Measurements from ENCODE around the gene RGL2. TPM values are rescaled to one million over a fixed set of nuclear protein-coding genes. Genes with fewer than 3 reads are reported as not detected.

RGL2 gene
- total RNA-seq, 1 donor from 2014 or later, result 43.3 TPM

GRCh38 chr6:33317669-33318425 is 19.1 kb upstream of the RGL2 start, which contains the start of gene ZBTB22:
Gene ZBTB22 (minus strand): TSS chr6:33317744. CDS start chr6:33316916, 828 bp downstream.
- intact Hi-C loops (cut with micrococcal nuclease), result loop anchor here (1.0 to 10.0 kb wide), 6 partner anchors 27 to 463 kb away; partner anchors contain the start of genes CUTA, KIFC1, PSMB9 and TAP1

DNA sequence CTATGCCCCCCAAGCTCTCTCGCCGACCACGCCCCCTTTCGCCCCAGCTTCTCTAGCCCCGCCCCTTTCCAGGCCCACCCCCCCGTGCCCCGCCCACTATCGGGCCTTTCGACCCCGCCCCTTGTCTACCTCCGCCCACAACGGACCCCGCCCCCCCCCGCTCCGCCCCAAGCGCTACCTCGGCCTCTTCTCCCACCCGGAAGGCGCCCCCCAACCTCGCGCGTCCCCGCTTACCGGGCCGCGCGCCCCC is 18.6 kb upstream of the RGL2 start:
- intact Hi-C loops (cut with micrococcal nuclease), result loop anchor here (1.0 to 10.0 kb wide), 6 partner anchors 28 to 463 kb away; partner anchors contain the start of genes CUTA, KIFC1, PSMB9 and TAP1

GRCh38 chr6:33316603-33317418 is 18.1 kb upstream of the RGL2 start:
- intact Hi-C loops (cut with micrococcal nuclease), result loop anchor here (1.0 to 10.0 kb wide), 6 partner anchors 28 to 462 kb away; partner anchors contain the start of genes CUTA, KIFC1, PSMB9 and TAP1

DNA sequence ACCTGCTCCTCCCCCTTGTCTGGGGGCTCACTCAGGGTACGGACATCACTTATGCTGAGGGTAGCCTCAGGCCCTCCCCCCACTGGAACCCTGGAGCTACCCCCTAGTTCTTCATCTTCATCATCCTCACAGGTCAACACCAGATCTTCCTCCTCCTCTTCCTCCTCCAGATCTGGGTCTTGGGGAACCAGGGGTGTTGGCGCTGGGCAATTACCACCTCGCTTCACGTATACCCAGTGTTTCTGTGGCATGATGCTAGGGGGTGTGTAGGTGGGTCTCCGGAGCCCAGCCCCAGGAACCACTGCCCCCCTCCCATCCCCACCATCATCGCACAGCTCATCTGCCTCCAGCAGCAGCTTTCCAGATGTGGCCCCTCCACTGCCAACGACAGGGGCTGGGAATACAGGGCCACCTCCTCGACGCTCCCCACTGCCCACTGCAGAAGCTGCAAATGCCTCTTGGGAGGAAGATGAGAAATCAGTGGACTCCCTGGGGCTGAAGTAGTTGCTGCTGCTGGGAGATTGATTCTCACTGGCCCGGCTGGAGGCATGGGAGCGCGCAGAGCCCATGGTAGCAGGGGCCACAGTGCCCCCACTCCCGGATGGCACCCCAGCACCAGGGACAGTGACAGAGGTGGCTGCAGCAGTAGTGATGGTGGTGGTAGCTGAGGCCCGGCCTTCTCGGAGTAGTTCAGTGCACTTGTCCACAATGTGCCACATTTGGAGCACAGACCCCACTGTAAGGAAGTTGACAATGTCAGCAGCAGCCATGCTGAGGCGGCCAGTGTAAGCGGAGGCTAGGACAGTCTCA is 17.3 kb upstream of the RGL2 start:
- intact Hi-C loops (cut with micrococcal nuclease), result loop anchor here (10.0 kb wide), 2 partner anchors 259 to 461 kb away; partner anchors contain the start of genes PSMB9 and TAP1

DNA sequence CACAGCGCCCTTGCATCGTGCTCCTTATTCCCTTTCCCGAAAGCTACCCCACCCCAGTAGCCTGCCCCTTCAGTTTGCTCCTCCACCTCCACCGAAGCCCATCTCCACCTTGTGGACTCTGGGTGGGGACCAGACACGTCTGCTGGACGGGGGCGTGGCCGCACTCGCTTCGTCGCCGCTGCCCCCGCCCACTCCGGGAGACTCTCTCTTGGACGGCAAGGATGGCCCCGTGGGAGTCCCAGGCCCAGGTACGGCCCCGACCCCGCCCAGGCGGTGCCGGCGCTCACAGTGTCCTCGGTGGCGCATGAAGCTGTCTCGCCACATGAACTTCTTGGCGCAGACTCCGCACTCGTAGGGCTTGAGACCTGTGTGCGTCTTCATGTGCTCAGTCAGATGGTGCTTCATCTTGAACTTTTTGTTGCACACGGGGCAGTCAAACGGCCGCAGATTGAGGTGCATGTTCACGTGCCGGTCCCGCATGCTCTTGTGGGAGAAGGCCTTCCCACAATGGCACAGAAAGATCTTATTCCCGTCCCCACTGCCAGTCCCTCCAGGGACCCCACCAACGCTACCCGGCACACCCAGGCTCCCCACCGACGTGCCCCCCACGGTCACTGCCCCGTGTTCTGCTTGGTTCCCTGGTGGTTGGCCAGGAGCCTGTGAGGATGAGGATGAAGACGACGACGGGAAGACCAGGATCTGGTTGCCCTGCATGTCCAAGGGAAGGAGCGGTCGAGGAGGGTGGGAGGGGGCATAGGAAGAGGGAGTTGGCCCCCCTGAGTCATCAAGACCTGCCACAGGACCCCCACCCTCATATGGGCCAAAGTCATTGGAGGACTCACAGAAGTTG is 16.4 kb upstream of the RGL2 start:
- intact Hi-C loops (cut with micrococcal nuclease), result loop anchor here (1.0 to 10.0 kb wide), 6 partner anchors 8 to 460 kb away; partner anchors contain the start of genes HSD17B8, PSMB9, RXRB and SLC39A7

GRCh38 chr6:33314515-33314942 is 15.8 kb upstream of the RGL2 start:
- intact Hi-C loops (cut with micrococcal nuclease), result loop anchor here (1.0 to 10.0 kb wide), 6 partner anchors 9 to 460 kb away; partner anchors contain the start of genes HSD17B8, PSMB9, RXRB and SLC39A7

- intact Hi-C loops (cut with micrococcal nuclease), result loop anchor here (1.0 to 10.0 kb wide), 6 partner anchors 9 to 459 kb away; partner anchors contain the start of genes HSD17B8, PSMB9, RXRB and SLC39A7
Measured at GRCh38 chr6:33313709-33314514, 15.2 kb upstream of the RGL2 start, which contains the start of gene TAPBP. Gene TAPBP (minus strand): TSS chr6:33314078. CDS start chr6:33314041, 37 bp downstream.

GRCh38 chr6:33313105-33313708 is 14.5 kb upstream of the RGL2 start:
- intact Hi-C loops (cut with micrococcal nuclease), result loop anchor here (5.0 to 10.0 kb wide), 4 partner anchors 111 to 458 kb away; partner anchors contain the start of genes HSD17B8, PSMB9, RXRB and SLC39A7

GRCh38 chr6:33312361-33313104 is 13.8 kb upstream of the RGL2 start:
- intact Hi-C loops (cut with micrococcal nuclease), result loop anchor here (5.0 to 10.0 kb wide), 4 partner anchors 110 to 458 kb away; partner anchors contain the start of genes HSD17B8, PSMB9, RXRB and SLC39A7

DNA sequence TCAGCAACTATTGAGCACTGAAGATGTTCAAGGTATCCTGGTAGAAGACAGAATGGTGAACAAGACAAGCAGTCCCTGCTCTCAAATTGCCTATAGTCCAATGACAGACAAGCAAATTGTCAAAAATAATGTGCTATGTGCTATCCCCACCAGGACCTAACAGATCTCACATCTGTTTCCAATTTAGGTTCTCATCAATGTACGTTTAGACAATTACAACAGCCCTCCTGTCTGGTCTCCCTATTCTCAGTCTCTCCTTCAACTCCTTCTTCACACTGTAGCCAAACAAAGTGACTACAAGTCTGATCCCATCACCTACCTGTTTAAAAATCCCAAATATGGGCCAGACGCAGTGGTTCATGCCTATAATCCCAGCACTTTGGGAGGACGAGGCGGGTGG is 7.6 kb upstream of the RGL2 start:
- intact Hi-C loops (cut with micrococcal nuclease), result no loop called here

GRCh38 chr6:33305052-33305451 is 6.3 kb upstream of the RGL2 start:
- intact Hi-C loops (cut with micrococcal nuclease), result no loop called here

DNA sequence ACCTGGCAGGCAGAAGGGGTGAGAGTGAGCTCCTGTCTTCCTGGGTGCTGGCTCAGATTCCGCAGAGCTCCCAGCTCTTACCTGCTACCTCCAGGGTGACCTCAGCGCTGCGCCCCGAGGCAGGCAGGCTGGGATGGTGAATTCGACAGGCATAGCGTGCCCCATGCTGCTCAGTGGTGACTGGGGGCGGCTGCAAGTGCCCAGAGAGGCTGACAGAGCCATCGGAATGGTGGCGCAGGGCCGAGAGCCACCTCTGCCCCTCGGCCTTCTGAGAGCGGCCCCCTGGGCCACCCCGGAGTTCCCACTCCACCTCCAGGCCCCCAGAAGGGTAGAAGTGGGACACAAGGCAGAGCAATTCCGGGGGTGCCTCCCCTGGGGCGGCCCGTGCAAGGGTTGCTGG is 5.5 kb upstream of the RGL2 start:
- intact Hi-C loops (cut with micrococcal nuclease), result no loop called here

- intact Hi-C loops (cut with micrococcal nuclease), result no loop called here
Measured at GRCh38 chr6:33301877-33302276, 3.1 kb upstream of the RGL2 start.

- intact Hi-C loops (cut with micrococcal nuclease), result loop anchor here (1.0 kb wide), 5 partner anchors 10 to 45 kb away; partner anchors contain the start of genes B3GALT4, PFDN6, TAPBP and VPS52
Measured at GRCh38 chr6:33299237-33299944, 649 bp upstream of the RGL2 start.

DNA sequence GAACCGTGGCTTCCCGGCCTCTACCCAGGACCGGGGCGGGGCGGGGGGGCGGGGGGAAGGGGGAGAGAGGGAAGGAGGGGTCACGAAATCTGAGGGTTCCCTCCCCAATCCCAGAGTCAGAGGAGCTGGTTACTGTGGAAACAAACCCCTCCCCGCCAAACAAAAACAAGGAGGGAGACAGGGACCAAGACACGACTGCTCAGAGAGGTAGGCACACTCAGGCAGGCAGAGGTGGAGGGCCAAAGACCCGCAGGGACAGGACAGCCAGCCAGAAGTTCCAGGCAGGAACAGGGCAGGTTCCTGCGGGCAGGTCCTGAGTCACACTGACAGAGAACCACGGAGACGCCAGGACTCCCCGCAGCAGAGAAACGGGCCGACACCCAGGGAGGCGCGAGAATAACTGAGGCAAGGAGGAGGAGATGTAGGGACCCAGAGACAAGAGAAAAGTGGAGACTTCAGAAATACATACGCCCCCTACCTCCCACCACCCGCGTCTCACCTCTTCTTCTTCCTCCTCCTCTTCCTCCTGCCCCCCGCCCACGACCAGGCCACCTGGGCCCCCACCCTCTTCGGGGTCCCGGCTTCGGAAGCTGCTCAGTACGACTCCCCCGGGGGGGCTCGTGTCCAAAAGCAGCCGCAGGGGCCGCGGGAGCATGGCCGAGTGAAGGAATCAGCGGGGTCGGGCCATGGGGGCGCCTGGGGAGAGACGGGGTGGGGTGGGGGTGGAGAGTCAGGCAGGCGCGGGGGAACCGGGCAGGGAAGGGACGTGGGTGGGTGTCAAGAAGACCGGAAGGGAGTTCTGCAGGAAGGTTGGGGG is 578 bp downstream of the RGL2 start:
- intact Hi-C loops (cut with micrococcal nuclease), result no loop called here

DNA sequence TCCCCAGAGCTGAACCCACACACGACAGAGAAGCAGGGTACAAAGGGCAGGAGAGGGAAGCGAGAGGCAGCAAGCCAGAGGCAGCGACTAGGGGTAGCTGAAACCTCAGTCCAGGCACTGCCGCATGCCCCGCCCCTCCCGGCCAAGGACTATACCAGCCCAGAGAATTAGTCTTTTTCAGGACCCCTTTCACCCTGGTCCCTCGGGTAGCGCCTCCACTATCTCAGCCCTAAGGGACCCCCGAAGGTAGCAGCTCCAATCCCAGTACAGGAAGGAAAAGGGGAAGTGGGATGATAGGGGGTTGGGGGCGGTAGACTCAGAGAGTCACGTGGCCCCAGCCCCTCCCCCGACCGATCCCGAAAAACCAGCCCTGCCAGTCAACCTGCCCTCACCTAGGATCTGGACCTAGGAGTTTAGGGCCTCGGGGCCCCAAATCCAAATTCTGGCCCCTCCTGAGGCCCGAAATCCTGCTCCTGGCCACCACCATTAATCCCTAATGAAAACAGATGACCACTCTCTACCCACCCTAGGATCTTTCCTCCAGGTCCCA is 1.3 kb downstream of the RGL2 start:
- intact Hi-C loops (cut with micrococcal nuclease), result no loop called here
